HEK293 (cell line): ENCODE results near the gene ANKS6.

ENCODE experiments used
- CTCF ChIA-PET: fragments of 350-600 bp; formaldehyde crosslinking; extraction: SDS; loops from one replicate; lab custom pipeline; 2021; ENCODE audit warnings: antibody characterized with exemption; lab: Yijun Ruan, JAX
- POLR2A ChIA-PET: fragments of 300-600 bp; formaldehyde crosslinking; extraction: SDS; loops from one replicate; lab custom pipeline; 2020; ENCODE audit warnings: antibody characterized with exemption, inconsistent platforms; lab: Yijun Ruan, JAX
- H3K27ac ChIP-seq: fragments of 200-500 bp; sonication (Bioruptor generic); 2 replicates; pipeline ENCODE4 v1.5.1; 2014; ENCODE audit warnings: low read depth, low read length, control low read depth, inconsistent platforms; ENCODE audit errors: extremely low read depth
- H3K36me3 ChIP-seq, 2 experiments: fragments of 200-500 bp in 1 of 2; sonication (Bioruptor generic) in 1 of 2; 1 replicate in 1 of 2; 2 replicates in 1 of 2; pipeline ENCODE4 v1.5.1; 2014 to 2017; ENCODE audit warnings: inconsistent platforms in 2 of 2, low read length in 2 of 2; ENCODE audit not compliant: control insufficient read depth in 2 of 2, insufficient read depth in 1 of 2
- H3K4me1 ChIP-seq: fragments of 200-500 bp; sonication (Bioruptor generic); 2 replicates; pipeline ENCODE4 v1.5.1; 2014; ENCODE audit warnings: mild to moderate bottlenecking, low read length, inconsistent platforms; ENCODE audit not compliant: control insufficient read depth, insufficient read depth
- H3K4me3 ChIP-seq: 2 replicates; pipeline ENCODE4 v1.5.1; 2011; ENCODE audit warnings: low read depth, mild to moderate bottlenecking, control low read depth, low read length, moderate library complexity
- H3K9me3 ChIP-seq: fragments of 200-500 bp; sonication (Bioruptor generic); 2 replicates; pipeline ENCODE4 v1.5.1; 2014; ENCODE audit warnings: low read depth, low read length, inconsistent platforms; ENCODE audit not compliant: control insufficient read depth, insufficient read depth
- CTCF ChIP-seq: fragments of 450-650 bp; formaldehyde crosslinking; IDR thresholded peaks from 2 replicates; pipeline ENCODE4 v1.5.1; 2016; ENCODE audit warnings: missing biosample characterization, missing genetic modification characterization
- GLI2 ChIP-seq: fragments of 450-650 bp; formaldehyde crosslinking; IDR thresholded peaks from 2 replicates; pipeline ENCODE4; 2017; ENCODE audit warnings: missing biosample characterization, missing genetic modification characterization, low read depth, borderline replicate concordance
- KLF1 ChIP-seq: fragments of 450-650 bp; formaldehyde crosslinking; IDR thresholded peaks from 2 replicates; pipeline ENCODE4 v1.5.1; 2016; ENCODE audit warnings: missing biosample characterization, missing genetic modification characterization
- KLF7 ChIP-seq: fragments of 450-650 bp; formaldehyde crosslinking; IDR thresholded peaks from 2 replicates; pipeline ENCODE4 v1.5.1; 2016; ENCODE audit warnings: missing biosample characterization, missing genetic modification characterization, borderline replicate concordance
- TSHZ1 ChIP-seq: fragments of 450-650 bp; formaldehyde crosslinking; IDR thresholded peaks from 2 replicates; pipeline ENCODE4 v1.5.1; 2016; ENCODE audit warnings: missing biosample characterization, missing genetic modification characterization, borderline replicate concordance
- ZBTB20 ChIP-seq: fragments of 450-650 bp; formaldehyde crosslinking; IDR thresholded peaks from 2 replicates; pipeline ENCODE4 v1.5.1; 2016; ENCODE audit warnings: missing biosample characterization, missing genetic modification characterization
- ZFHX2 ChIP-seq: fragments of 450-650 bp; formaldehyde crosslinking; conservative IDR thresholded peaks from 2 replicates; pipeline ENCODE4 v1.5.1; 2016; ENCODE audit warnings: missing biosample characterization, missing genetic modification characterization
- ZFP37 ChIP-seq: fragments of 450-650 bp; formaldehyde crosslinking; IDR thresholded peaks from 2 replicates; pipeline ENCODE4 v1.5.1; 2016; ENCODE audit warnings: missing biosample characterization, missing genetic modification characterization
- ZNF140 ChIP-seq: fragments of 450-650 bp; formaldehyde crosslinking; IDR thresholded peaks from 2 replicates; pipeline ENCODE4 v1.5.1; 2016; ENCODE audit warnings: missing biosample characterization, missing genetic modification characterization
- ZNF146 ChIP-seq: fragments of 450-650 bp; formaldehyde crosslinking; IDR thresholded peaks from 2 replicates; pipeline ENCODE4 v1.5.1; 2016; ENCODE audit warnings: missing biosample characterization, missing genetic modification characterization
- ZNF16 ChIP-seq: fragments of 450-650 bp; formaldehyde crosslinking; IDR thresholded peaks from 2 replicates; pipeline ENCODE4 v1.5.1; 2016; ENCODE audit warnings: low read depth, missing biosample characterization, missing genetic modification characterization
- ZNF175 ChIP-seq: fragments of 450-650 bp; formaldehyde crosslinking; IDR thresholded peaks from 2 replicates; pipeline ENCODE4 v1.5.1; 2016; ENCODE audit warnings: missing biosample characterization, missing genetic modification characterization
- ZNF391 ChIP-seq: fragments of 450-650 bp; formaldehyde crosslinking; IDR thresholded peaks from 2 replicates; pipeline ENCODE4 v1.5.1; 2016; ENCODE audit warnings: low read depth, missing biosample characterization, missing genetic modification characterization, borderline replicate concordance
- ZNF529 ChIP-seq: fragments of 450-650 bp; formaldehyde crosslinking; IDR thresholded peaks from 2 replicates; pipeline ENCODE4 v1.5.1; 2017; ENCODE audit warnings: missing genetic modification characterization, missing biosample characterization; ENCODE audit not compliant: insufficient replicate concordance
- ZNF580 ChIP-seq: fragments of 450-650 bp; formaldehyde crosslinking; IDR thresholded peaks from 2 replicates; pipeline ENCODE4 v1.5.1; 2016; ENCODE audit warnings: missing biosample characterization, missing genetic modification characterization
- ZNF610 ChIP-seq: fragments of 450-650 bp; formaldehyde crosslinking; IDR thresholded peaks from 2 replicates; pipeline ENCODE4 v1.5.1; 2016; ENCODE audit warnings: missing biosample characterization, missing genetic modification characterization, borderline replicate concordance
- ZNF692 ChIP-seq: fragments of 450-650 bp; formaldehyde crosslinking; IDR thresholded peaks from 2 replicates; pipeline ENCODE4 v1.5.1; 2016; ENCODE audit warnings: missing biosample characterization, missing genetic modification characterization
- ZNF701 ChIP-seq: fragments of 450-650 bp; formaldehyde crosslinking; IDR thresholded peaks from 2 replicates; pipeline ENCODE4 v1.5.1; 2016; ENCODE audit warnings: missing biosample characterization, missing genetic modification characterization
- ZNF776 ChIP-seq: fragments of 450-650 bp; formaldehyde crosslinking; IDR thresholded peaks from 2 replicates; pipeline ENCODE4 v1.5.0; 2017; ENCODE audit warnings: missing biosample characterization, missing genetic modification characterization, borderline replicate concordance
- ZSCAN18 ChIP-seq: fragments of 450-650 bp; formaldehyde crosslinking; IDR thresholded peaks from 2 replicates; pipeline ENCODE4 v1.5.1; 2016; ENCODE audit warnings: missing biosample characterization, missing genetic modification characterization
- ZSCAN23 ChIP-seq: fragments of 450-650 bp; formaldehyde crosslinking; IDR thresholded peaks from 2 replicates; pipeline ENCODE4 v1.5.1; 2016; ENCODE audit warnings: missing biosample characterization, missing genetic modification characterization

Gene ANKS6

GRCh38 chr9:98805506-98806272 lies 9.3 kb upstream of the ANKS6 start (continued):
- no peak for TF ChIP-seq TSHZ1 (tag by site-specific recombination)
- TF ChIP-seq ZFHX2 (tag by site-specific recombination), result peak; percentile 46
- TF ChIP-seq ZBTB20, result no peak
- TF ChIP-seq, all 188 proteins: peak for 2

- CTCF ChIA-PET, result interaction anchor here (0.7 to 1.3 kb wide), 2 partner anchors 58 to 194 kb away, joined by 3 read pairs; no protein-coding TSS in a partner anchor
- no peak for TF ChIP-seq ZNF140
- TF ChIP-seq KLF1 (tag by site-specific recombination), result no peak
- no peak for TF ChIP-seq ZNF16 (tag by site-specific recombination)
- no peak for TF ChIP-seq ZSCAN23
- TF ChIP-seq KLF7 (tag by site-specific recombination), result no peak
- TF ChIP-seq ZNF692 (tag by site-specific recombination), result no peak
- no peak for TF ChIP-seq ZNF776 (tag by site-specific recombination)
- TF ChIP-seq GLI2 (tag by site-specific recombination), result no peak
- TF ChIP-seq ZNF391, result no peak
- no peak for TF ChIP-seq ZNF701 (tag by site-specific recombination)
- TF ChIP-seq ZNF175 (tag by site-specific recombination), result no peak
- TF ChIP-seq ZNF580, result no peak
- TF ChIP-seq ZSCAN18 (tag by site-specific recombination), result no peak
- TF ChIP-seq ZNF146 (tag by site-specific recombination), result no peak
- TF ChIP-seq ZFP37, result no peak
- TF ChIP-seq CTCF (tag by site-specific recombination), result no peak
- no peak for TF ChIP-seq ZNF529
- no peak for TF ChIP-seq ZNF610 (tag by site-specific recombination)
- no peak for TF ChIP-seq TSHZ1 (tag by site-specific recombination)
- Histone ChIP-seq H3K9me3 (no peaks in the 10 kb centered on the region), H3K27ac (no peak overlapping the region), H3K36me3 (no peaks in the 10 kb centered on the region), H3K4me1 (no peaks in the 10 kb centered on the region), H3K4me3 (no peak overlapping the region)
- POLR2A ChIA-PET, result no interaction called here
Observed at GRCh38 chr9:98804083-98804482, 7.7 kb upstream of the ANKS6 start.
